ENCODE results near the gene COMMD3. TPM values are rescaled to one million over a fixed set of nuclear protein-coding genes. Genes with fewer than 3 reads are reported as not detected.

The COMMD3 gene
- total and polyA plus RNA-seq, 12 donors = 7.5 to 82.4 (median 45.0) TPM

DNA sequence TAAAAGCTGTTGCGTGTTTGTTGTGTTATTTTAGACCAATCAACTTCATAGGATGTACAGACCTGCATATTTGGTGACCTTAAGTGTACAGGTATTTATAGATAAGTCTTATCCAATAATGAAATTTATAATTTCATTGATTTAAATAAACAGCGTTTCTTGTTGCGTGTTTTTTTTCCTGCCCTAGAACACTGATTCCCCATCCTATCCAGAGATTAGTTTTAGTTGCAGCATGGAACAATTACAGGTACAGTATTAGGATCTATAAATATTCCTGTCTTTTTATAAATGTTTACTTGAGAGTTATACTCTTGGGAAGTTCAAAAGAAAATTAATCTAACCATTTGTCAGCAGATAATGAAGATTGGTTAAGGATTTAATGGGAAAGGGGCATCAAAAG, 2.6 kb downstream of the COMMD3 start:
- Histone ChIP-seq H3K4me1 (replicated peaks in 1 of 2) (peaks cover 8 to 39% of the 10 kb centered on the region in 2 donors), H3K27ac (no peak overlapping the region), H3K9me3 (replicated peaks in 1 of 3) (no peaks in the 10 kb centered on the region), H3K4me3 (no peak overlapping the region), H3K36me3 (replicated peaks in 1 of 2) (no peaks in the 10 kb centered on the region), H3K27me3 (no peaks in the 10 kb centered on the region)
- intact Hi-C loops (cut with DNase I) = loop anchor here in 1 of 2 donors (10.0 kb wide), 1 partner anchor 314 kb away; the partner anchor contains the start of gene DNAJC1
- WGBS, 4 donors = 93 to 98% (median 97%) methylated on average over 3 of the region's 3 CpGs
- DNase-seq = no peak
- TF ChIP-seq POLR2A (IDR thresholded peaks at IDR 0.05) = no peak
- TF ChIP-seq, protein P1, sequence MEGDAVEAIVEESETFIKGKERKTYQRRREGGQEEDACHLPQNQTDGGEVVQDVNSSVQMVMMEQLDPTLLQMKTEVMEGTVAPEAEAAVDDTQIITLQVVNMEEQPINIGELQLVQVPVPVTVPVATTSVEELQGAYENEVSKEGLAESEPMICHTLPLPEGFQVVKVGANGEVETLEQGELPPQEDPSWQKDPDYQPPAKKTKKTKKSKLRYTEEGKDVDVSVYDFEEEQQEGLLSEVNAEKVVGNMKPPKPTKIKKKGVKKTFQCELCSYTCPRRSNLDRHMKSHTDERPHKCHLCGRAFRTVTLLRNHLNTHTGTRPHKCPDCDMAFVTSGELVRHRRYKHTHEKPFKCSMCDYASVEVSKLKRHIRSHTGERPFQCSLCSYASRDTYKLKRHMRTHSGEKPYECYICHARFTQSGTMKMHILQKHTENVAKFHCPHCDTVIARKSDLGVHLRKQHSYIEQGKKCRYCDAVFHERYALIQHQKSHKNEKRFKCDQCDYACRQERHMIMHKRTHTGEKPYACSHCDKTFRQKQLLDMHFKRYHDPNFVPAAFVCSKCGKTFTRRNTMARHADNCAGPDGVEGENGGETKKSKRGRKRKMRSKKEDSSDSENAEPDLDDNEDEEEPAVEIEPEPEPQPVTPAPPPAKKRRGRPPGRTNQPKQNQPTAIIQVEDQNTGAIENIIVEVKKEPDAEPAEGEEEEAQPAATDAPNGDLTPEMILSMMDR (IDR thresholded peaks at IDR 0.05) = no peak

DNA sequence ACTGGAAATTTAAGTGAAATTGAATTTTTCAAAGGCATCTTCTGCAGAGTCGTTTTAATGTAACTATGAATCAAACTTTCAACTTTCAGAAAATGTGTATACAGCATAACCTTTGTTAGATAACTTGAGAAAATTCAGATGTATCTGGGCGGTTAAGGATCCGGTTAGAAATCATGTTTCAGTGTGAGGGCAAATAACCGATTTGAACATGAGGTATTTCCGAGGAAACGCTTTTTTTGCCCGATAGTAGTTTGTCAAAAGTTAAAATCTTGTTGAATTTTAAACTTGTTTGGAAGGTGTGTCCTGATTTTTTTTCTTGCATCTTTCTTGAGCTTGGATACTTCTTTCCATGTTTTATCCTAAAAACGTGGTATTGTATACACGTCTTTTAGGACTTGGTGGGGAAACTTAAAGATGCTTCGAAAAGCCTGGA, 3.4 kb downstream of the COMMD3 start:
- Histone ChIP-seq H3K36me3 (replicated peaks in 1 of 2) (no peaks in the 10 kb centered on the region), H3K27me3 (no peaks in the 10 kb centered on the region), H3K27ac (peak overlapping the region in 1 of 5 donors; percentile 79), H3K4me3 (peak overlapping the region in 1 of 4 donors; percentile 93), H3K9me3 (replicated peaks in 1 of 3) (no peaks in the 10 kb centered on the region), H3K4me1 (replicated peaks in 1 of 2) (peaks cover 11 to 46% of the 10 kb centered on the region in 2 donors)
- intact Hi-C loops (cut with DNase I) = loop anchor here in 1 of 2 donors (10.0 kb wide), 1 partner anchor 315 kb away; the partner anchor contains the start of gene DNAJC1
- TF ChIP-seq, protein P1 (IDR thresholded peaks at IDR 0.05) = no peak
- no peak for TF ChIP-seq POLR2A (IDR thresholded peaks at IDR 0.05)
- WGBS, 4 donors = 89 to 91% (median 89%) methylated on average over 10 of the region's 10 CpGs
- DNase-seq = no peak

GRCh38 chr10:22319980-22320558, 3.9 kb downstream of the COMMD3 start:
- H3K27me3 ChIP-seq = no peaks in the 10 kb centered on the region
- H3K27ac ChIP-seq = peak overlapping the region in 2 of 5 donors; percentile 79 to 96
- H3K9me3 ChIP-seq (replicated peaks in 1 of 3) = no peaks in the 10 kb centered on the region
- H3K4me3 ChIP-seq = peak overlapping the region in 1 of 4 donors; percentile 93
- intact Hi-C loops (cut with DNase I) = loop anchor here in 1 of 2 donors (10.0 kb wide), 1 partner anchor 315 kb away; the partner anchor contains the start of gene DNAJC1
- DNase-seq = peak in 1 of 7 donors; percentile 25
- 13 to 34% (median 19%) methylated on average over 14 to 30 of the region's 30 CpGs for WGBS, 4 donors
- peaks cover 16 to 51% of the 10 kb centered on the region in 2 donors for H3K4me1 ChIP-seq (replicated peaks in 1 of 2)
- TF ChIP-seq POLR2A (IDR thresholded peaks at IDR 0.05) = no peak
- TF ChIP-seq, protein P1 (IDR thresholded peaks at IDR 0.05) = peak in 1 of 6 experiments; percentile 19
- no peaks in the 10 kb centered on the region for H3K36me3 ChIP-seq (replicated peaks in 1 of 2)

DNA sequence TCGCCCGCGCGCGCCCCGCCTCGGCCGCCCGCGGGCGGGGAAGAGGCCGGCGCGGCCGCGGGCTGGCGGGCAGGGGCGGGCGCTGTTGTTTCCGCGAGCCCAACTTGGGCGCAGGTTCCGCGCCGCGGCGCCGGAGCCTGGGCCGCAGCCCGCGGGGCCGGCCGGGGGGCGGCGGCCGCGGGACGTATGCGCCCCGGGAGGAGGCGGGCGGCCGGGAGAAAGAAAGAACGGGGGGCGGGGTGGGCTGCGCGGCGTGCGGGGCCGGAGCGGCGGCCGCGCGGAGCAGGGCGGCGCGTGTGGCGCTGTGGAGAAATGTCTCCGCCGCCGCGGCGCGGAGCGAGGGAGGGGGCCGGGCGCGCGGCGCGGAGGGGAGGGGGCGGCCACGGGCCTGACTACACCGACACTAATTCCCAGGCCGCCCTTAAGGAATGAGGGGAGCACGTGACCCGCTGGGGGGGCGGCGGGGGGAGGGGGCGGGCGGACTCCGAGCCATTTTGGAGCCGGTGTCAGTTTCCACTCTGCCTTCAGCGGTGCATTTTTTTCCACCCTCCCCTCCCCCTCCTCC, 4.5 kb downstream of the COMMD3 start, which contains the start of gene BMI1:
TSS of gene BMI1 (plus strand) at position 509 of the 565 bp plus-strand sequence. CDS start 5,351 bp downstream, outside the sequence.
- intact Hi-C loops (cut with DNase I) = no loop called here
- peak within 1 kb of the TSS; percentile 86 to 97 (median 94) for H3K27ac ChIP-seq
- H3K27me3 ChIP-seq = no peaks in the 10 kb centered on the region
- H3K4me1 ChIP-seq (replicated peaks in 1 of 2) = peaks cover 18 to 52% of the 10 kb centered on the region in 2 donors
- TF ChIP-seq, protein P1 (IDR thresholded peaks at IDR 0.05) = no peak
- TF ChIP-seq POLR2A (IDR thresholded peaks at IDR 0.05) = no peak
- peak; percentile 83 to 90 (median 84) for DNase-seq
- H3K9me3 ChIP-seq (replicated peaks in 1 of 3) = no peaks in the 10 kb centered on the region
- no peaks in the 10 kb centered on the region for H3K36me3 ChIP-seq (replicated peaks in 1 of 2)
- H3K4me3 ChIP-seq = peak within 1 kb of the TSS; percentile 73 to 94 (median 86)
- 0 to 1% (median 0%) methylated on average over 5 to 83 of the region's 85 CpGs; no CpG with 5 or more reads in 1 of the 4 donors for WGBS, 4 donors

All from adrenal gland (tissue), 12 donors.